GM12878 (cell line): ENCODE data around the gene MED13L.

Source experiments
- EGR1 ChIP-seq, 2 experiments: IDR thresholded peaks; 1 replicate in 1 of 2; 2 replicates in 1 of 2; pipeline ENCODE4 v1.6.1; 2011 to 2012; ENCODE audit warnings: low read depth in 2 of 2, low read length in 2 of 2, borderline replicate concordance in 1 of 2, mild to moderate bottlenecking in 1 of 2, moderate library complexity in 1 of 2
- EZH2 ChIP-seq: IDR thresholded peaks from 2 replicates; pipeline ENCODE4 v1.6.1; 2012; ENCODE audit warnings: low read depth, mild to moderate bottlenecking, control low read depth, inconsistent platforms, low read length, borderline replicate concordance; ENCODE audit not compliant: control insufficient read depth
- IKZF1 ChIP-seq: fragments of 450-650 bp; conservative IDR thresholded peaks from 2 replicates; pipeline ENCODE4 v1.6.1; 2017; ENCODE audit warnings: antibody characterized with exemption, mild to moderate bottlenecking

DNA sequence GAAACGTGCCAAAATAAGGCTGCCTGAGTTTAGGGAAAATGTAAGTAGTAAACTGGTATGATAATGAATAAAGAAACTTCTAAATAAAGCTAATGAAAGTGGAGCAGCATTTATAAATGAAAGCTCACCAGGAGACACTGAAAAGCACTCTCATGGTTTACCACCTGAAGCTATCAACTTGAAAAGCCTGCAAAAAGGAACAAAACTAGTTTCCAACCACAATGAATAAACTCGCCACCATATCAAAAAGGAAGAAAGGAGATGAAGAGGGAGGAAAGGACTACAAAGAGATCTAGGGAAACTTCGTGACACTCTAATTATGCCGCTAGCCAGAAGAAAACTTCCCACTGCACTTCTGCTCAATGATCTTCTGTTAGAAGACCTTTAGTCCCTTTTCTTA, 66.7 kb downstream of the MED13L start:
- no peak for TF ChIP-seq IKZF1
- TF ChIP-seq EGR1 (IDR thresholded peaks at IDR 0.05; ENCODE audit: borderline replicate concordance in 1 of 2, low read depth in 2 of 2, low read length in 2 of 2): no peak
- TF ChIP-seq EZH2: no peak
